ENCODE measurements around the gene LTA4H. TPM values are rescaled to one million over a fixed set of nuclear protein-coding genes. Genes with fewer than 3 reads are reported as not detected.

LTA4H gene
- total and polyA plus RNA-seq, 2 of the 4 experiments (the other 2 are of a cell fraction), result 41.0 to 43.3 TPM

DNA sequence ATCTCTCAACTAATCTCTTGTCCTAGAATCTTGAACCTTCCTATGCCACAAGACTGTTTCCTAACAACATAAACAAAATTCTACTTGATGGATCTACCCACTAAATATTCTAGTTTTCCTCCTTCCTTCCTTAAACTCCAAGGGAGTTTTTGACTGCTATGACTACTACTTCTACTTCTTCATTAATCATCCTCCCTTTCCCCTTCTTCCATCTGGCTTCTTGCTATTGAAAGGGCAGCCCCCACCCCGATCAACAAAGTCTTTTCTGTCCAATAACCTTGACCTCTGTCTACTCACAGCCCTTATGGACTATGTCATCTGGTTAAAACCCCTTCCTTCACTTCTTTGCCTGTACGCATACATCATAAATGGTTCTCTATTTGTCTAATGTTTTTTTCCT, 5.6 kb downstream of the LTA4H start:
- Histone ChIP-seq H3K18ac (ENCODE audit: low read depth, low read length) (no peak overlapping the region), H3K9me3 (ENCODE audit: control insufficient read depth, insufficient read depth, low read length) (no peaks in the 10 kb centered on the region), H3K4me3 (ENCODE audit: insufficient read depth, low read depth, low read length) (no peak overlapping the region), H3K36me3 (ENCODE audit: control insufficient read depth, insufficient read depth, low read length) (peaks cover 6% of the 10 kb centered on the region), H4K91ac (ENCODE audit: insufficient read depth, low read depth, low read length) (no peak overlapping the region), H4K8ac (ENCODE audit: low read depth in 2 of 2, low read length in 2 of 2) (no peak overlapping the region), H3K14ac (replicated peaks; ENCODE audit: low read depth, low read length) (no peak overlapping the region), H2AK9ac (replicated peaks; ENCODE audit: low read depth, low read length, poor library complexity) (no peak overlapping the region), H3K4ac (ENCODE audit: low read depth, low read length) (no peak overlapping the region), H2BK5ac (ENCODE audit: low read depth, low read length, poor library complexity, severe bottlenecking) (no peak overlapping the region), H3K27me3 (ENCODE audit: control insufficient read depth, insufficient read depth, low read length) (no peaks in the 10 kb centered on the region), H3K4me2 (ENCODE audit: low read depth, low read length) (no peak overlapping the region), H3K23ac (ENCODE audit: low read depth, low read length) (no peak overlapping the region), H2AFZ (replicated peaks; ENCODE audit: low read length, poor library complexity) (no peak overlapping the region), H2BK15ac (ENCODE audit: low read depth, low read length) (no peak overlapping the region), H2BK20ac (ENCODE audit: low read depth, low read length) (no peak overlapping the region), H2AK5ac (ENCODE audit: low read depth, low read length) (no peak overlapping the region), H4K20me1 (ENCODE audit: insufficient read depth, low read length) (no peaks in the 10 kb centered on the region), H3K56ac (ENCODE audit: extremely low read depth, insufficient read depth, low read length) (no peak overlapping the region), H3K4me1 (ENCODE audit: control insufficient read depth, insufficient read depth, low read length) (0 out of 2 replicates have a peak, but pooled peaks cover 2% of the 10 kb centered on the region), H3K9me1 (ENCODE audit: insufficient read depth, low read length) (no peaks in the 10 kb centered on the region), H3K9ac (ENCODE audit: low read depth, low read length) (no peak overlapping the region), H3K27ac (ENCODE audit: insufficient read depth, low read length) (no peak overlapping the region), H3K79me1 (ENCODE audit: low read depth in 1 of 2, low read length in 2 of 2) (peaks cover 4 to 7% of the 10 kb centered on the region in 2 experiments; a peak in 3 of 4 replicates), H2BK120ac (ENCODE audit: low read depth, low read length) (no peak overlapping the region), H4K5ac (ENCODE audit: low read depth, low read length) (no peak overlapping the region)
- 92% methylated on average over 2 of the region's 2 CpGs; no CpG with 5 or more reads in 1 of the 2 experiments for WGBS, 2 experiments (ENCODE audit: extremely low coverage in 2 of 2, insufficient read length in 1 of 2)
- TF ChIP-seq SMC3 (IDR thresholded peaks at IDR 0.05; ENCODE audit: low read depth, low read length) (no peak), MXI1 (IDR thresholded peaks at IDR 0.05; ENCODE audit: borderline replicate concordance, low read depth, low read length) (no peak), CHD1 (IDR thresholded peaks at IDR 0.05; ENCODE audit: low read depth, low read length) (no peak), NFE2L2 (IDR thresholded peaks at IDR 0.05; ENCODE audit: low read depth, low read length) (no peak), BHLHE40 (IDR thresholded peaks at IDR 0.05; ENCODE audit: low read depth, low read length) (no peak), RCOR1 (IDR thresholded peaks at IDR 0.05; ENCODE audit: insufficient replicate concordance, low read length) (no peak), USF2 (IDR thresholded peaks at IDR 0.05; ENCODE audit: low read depth, low read length) (no peak), RAD21 (IDR thresholded peaks at IDR 0.05; ENCODE audit: low read length) (no peak), FOS (IDR thresholded peaks at IDR 0.05; ENCODE audit: low read depth, low read length) (no peak), CEBPB (IDR thresholded peaks at IDR 0.05; ENCODE audit: low read depth, low read length) (no peak), ELK1 (IDR thresholded peaks at IDR 0.05; ENCODE audit: borderline replicate concordance, low read depth, low read length) (no peak)
- no TSS peak for BruUV-seq (replicated peaks)
- intact Hi-C loops (cut with micrococcal nuclease), result no loop called here
- dilution Hi-C loops (cut with HindIII; ENCODE audit: low sequenced_read_pairs, unreplicated experiment), result no loop called here
- ChIA-PET CTCF (no interaction called here), POLR2A (ENCODE audit: unreplicated experiment) (no interaction called here)
- DNase-seq (no peak), ATAC-seq (ENCODE audit: low read depth) (no peak)
- in situ Hi-C loops (cut with MboI; ENCODE audit: low sequenced_read_pairs), result no loop called here

Measured in IMR-90 (cell line).